GM21526 (cell line): ENCODE data around the gene ECEL1.
"Not testable (repeated sequence)": the region's sequence is repeated elsewhere in the genome, so short reads cannot be mapped to it uniquely, and the experiment has no call there.

ENCODE experiments used
- ATAC-seq: cut with Tn5 transposase; IDR thresholded peaks from one replicate; pipeline ENCODE4 v1.9.1; 2021; ENCODE audit warnings: moderate library complexity; ENCODE audit not compliant: unreplicated experiment, low FRiP score

ECEL1 gene

GRCh38 chr2:232463701-232464543 is 23.7 kb downstream of the ECEL1 start:
- ATAC-seq: no peak

- no peak for ATAC-seq
Measured at GRCh38 chr2:232460171-232460570, 27.5 kb downstream of the ECEL1 start.

- ATAC-seq: no peak
Measured at GRCh38 chr2:232459419-232460035, 28.1 kb downstream of the ECEL1 start.

- ATAC-seq: no peak
Measured at GRCh38 chr2:232458661-232459418, 28.8 kb downstream of the ECEL1 start.

DNA sequence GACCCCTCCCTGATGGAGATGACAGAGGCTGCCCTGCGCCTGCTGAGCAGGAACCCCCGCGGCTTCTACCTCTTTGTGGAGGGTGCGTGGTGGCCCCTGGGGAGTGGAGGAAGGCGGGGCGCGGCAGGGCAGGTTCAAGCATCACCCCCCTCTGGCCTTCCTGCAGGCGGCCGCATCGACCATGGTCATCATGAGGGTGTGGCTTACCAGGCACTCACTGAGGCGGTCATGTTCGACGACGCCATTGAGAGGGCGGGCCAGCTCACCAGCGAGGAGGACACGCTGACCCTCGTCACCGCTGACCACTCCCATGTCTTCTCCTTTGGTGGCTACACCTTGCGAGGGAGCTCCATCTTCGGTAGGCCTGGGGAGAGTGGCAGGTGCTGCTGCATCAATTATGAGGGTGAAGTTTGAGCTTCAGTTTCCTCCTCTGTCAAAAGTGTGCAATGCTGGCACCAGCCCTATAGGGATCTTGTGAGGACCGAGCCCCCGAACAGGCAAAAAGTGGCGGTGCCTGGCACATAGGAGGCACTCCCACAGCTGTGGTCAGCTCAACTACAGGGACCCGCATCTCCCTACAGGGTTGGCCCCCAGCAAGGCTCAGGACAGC is 29.5 kb downstream of the ECEL1 start:
- no peak for ATAC-seq

DNA sequence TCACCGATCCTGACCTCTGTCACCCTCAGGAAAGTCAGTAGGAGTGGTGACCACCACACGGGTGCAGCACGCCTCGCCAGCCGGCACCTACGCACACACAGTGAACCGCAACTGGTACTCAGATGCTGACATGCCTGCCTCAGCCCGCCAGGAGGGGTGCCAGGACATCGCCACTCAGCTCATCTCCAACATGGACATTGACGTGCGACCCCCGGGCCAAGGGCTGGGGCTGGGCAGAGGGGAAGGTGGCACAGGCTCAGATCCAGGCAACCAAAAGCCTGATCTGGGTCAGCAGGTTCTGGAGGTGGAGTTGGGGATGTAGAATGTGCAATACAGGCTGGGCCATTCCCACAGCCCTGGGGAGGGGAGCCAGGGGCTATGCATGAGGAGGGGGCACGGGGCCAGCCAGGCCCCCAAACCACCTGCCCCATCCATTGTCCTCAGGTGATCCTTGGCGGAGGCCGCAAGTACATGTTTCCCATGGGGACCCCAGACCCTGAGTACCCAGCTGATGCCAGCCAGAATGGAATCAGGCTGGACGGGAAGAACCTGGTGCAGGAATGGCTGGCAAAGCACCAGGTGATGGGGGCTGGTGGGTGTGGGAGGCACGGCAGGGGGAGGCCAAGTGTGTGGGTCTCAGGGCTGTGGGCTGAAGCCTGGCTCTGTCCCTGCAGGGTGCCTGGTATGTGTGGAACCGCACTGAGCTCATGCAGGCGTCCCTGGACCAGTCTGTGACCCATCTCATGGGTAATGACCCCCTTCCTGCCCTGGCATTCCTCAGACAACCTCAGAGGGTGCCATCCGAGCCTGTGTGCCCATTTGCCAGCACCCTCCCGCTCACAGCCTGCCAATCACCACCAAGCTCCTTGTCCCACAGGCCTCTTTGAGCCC is 30.3 kb downstream of the ECEL1 start:
- no peak for ATAC-seq

DNA sequence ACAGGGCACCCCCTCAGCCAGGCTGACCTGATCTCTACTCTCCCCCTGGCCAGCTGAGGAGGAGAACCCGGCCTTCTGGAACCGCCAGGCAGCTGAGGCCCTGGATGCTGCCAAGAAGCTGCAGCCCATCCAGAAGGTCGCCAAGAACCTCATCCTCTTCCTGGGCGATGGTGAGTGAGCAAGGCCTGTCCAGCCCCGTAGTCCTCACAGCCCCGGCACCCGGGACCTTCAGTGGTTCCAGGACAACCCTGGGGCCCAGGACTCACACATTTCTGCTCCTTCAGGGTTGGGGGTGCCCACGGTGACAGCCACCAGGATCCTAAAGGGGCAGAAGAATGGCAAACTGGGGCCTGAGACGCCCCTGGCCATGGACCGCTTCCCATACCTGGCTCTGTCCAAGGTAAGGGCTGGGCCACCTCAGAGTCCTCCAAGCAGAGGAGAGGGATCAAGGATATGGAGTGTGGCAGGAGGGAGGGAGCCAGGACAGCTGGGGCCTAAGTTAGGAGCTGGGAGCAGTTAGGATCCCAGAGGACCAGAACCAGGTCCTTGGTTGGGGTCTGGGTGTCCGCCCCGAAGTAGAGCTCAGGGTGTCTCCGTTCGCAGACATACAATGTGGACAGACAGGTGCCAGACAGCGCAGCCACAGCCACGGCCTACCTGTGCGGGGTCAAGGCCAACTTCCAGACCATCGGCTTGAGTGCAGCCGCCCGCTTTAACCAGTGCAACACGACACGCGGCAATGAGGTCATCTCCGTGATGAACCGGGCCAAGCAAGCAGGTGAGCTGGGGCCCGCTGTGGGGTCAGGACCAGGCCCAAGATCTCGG is 31.1 kb downstream of the ECEL1 start:
- no peak for ATAC-seq

DNA sequence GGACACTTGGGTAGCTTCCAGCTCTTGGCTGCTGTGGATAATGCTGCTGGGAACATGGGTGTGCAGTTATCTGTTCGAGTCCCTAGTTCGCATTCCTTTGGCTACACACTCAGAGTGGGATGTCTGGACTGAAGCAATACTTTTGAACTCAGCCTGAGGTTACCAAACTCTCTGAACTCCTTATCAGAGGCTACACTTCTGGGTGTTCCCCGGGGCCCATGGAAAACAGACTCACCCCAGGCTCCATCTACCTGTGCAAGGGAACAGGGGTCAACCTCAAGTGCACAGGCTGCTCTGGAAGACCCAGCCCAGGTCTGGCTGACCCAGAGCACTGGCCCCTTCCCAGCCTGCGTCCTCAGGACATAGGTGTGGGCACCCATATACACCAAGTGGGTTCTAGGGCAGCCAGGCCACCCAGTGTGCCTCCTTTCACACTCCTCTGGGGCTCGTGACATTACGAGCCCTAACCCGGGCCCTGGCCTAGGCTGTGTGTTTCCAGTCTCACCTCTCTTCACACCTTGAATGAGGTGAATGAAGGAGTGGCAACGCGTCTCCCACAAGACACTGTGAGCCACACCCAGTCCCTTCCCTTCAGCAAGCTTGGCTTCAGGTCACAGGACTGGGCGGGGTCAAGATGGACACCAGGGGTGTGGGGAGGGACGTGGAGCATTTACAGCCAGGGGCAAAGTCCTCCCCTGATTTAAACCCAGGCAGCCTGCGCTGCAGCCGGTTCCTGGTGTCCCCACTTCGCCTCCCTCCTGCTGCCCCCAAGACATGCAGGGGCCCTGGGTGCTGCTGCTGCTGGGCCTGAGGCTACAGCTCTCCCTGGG is 32.0 kb downstream of the ECEL1 start, which contains the start of gene ALPI:
TSS of gene ALPI (plus strand) at position 728 of the 830 bp plus-strand sequence. CDS start at position 775, 47 bp downstream.
- ATAC-seq: no peak

- ATAC-seq: no peak
Measured at GRCh38 chr2:232454630-232455029, 33.0 kb downstream of the ECEL1 start.

- not testable (repeated sequence) for ATAC-seq
Measured at GRCh38 chr2:232451645-232452044, 36.0 kb downstream of the ECEL1 start.

- ATAC-seq: no peak
Measured at GRCh38 chr2:232449964-232450363, 37.7 kb downstream of the ECEL1 start.

DNA sequence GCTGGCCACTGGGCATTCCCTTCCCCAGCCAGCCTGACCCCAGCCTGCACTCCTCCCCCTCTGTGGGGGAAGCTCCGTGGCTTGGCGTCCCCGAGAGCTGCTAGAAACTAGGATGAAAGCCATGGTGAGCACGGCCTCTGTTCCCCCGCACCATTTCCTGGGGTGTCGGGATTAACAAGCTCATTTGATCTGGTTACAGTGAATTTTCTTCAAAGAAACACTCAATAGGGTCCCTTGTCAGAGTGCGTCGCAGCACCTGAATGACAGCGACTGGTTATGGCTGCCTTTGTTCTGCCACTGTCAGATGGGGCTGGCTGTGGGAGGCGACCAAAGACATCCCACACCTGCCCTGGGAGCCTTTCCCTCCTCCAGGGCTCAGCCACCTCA is 39.3 kb downstream of the ECEL1 start:
- ATAC-seq: no peak

DNA sequence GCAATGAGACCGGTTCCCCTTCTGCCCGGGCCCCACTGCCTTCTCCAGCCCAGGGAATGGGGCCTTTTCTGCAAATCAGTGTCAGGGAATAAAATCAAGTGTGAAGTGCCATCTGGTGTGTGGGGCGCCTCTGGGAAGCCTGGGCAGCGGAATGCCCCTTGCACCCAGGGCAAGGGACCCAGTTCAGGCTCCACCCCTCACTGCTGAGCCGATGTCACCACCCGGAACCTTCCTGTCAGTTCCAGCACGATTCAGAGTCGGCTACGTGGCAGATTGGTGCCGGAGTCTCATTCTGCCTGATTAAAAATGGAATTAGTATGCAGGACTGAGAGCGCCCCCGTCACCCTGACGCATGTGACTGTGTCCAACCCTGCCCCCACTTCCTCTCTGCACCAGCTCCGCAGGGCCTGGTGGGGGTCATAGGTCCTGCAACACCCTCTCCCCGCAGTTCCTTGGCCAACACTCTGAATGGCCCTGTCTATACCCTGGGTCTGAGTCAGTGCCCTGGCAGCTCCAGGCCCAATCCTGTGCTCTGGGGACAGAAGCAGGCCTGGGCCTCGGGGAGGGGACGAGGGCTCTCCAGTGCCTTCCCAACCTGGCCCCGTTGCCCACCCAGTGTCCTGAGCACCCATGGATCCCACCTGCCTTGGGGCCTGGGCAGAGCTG is 39.9 kb downstream of the ECEL1 start:
- ATAC-seq: no peak

DNA sequence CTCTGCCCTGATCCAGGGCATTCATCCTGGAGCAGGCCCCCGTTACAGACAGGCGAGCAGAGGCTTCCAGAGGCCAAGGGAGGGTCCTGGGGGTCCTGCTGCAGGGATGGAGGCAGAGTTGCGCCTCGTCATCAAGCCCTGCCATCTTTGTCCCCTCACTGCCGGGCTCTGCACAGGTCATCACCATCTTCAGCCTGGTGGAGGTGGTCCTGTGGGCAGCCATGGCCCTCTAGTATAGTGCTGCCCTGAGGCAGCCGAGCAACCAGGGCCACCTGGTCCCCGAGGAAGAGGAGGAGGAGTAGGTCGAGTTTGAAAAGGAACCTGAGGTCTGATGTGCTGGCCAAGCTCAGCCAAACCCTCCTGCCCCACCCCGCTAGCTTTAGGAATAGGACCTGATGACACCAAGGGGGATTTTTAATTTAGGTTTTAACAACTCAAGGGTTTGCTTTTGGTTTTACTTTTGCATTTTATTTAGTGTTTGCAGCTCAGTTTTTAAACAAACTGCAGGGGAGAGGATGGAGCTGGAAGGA is 40.5 kb downstream of the ECEL1 start:
- no peak for ATAC-seq

DNA sequence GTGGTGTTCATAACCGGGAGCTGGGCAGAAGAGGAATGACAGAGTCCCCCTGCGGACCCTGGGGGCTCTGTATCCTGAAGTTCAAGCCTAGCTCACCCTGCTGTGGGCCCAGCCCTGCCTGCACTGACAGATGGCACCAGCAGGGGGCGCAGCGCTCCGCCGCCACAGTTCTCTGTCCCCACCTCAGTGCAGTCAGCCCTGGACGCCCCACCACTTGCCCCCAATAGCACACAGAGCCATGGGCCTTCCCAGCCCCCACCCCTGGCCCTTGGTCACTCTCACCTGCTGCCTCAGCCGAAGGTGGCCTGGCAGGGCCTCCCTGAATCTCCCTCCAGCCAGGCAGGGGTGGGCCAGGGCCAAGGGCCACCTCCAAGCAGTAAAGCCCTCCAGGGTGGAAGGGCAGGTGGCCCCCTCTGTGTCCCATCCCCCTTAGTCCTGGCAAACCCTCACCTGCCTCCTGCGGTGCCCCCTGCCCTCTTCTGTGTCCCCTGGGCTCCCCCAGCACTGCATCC is 41.3 kb downstream of the ECEL1 start:
- not testable (repeated sequence) for ATAC-seq

GRCh38 chr2:232445149-232445885 is 42.3 kb downstream of the ECEL1 start:
- ATAC-seq: not testable (repeated sequence)
